Naive thymus-derived CD8-positive, alpha-beta T cell (primary cell): ENCODE results near the gene RELN. TPM values are rescaled to one million over a fixed set of nuclear protein-coding genes. Genes with fewer than 3 reads are reported as not detected.
"Not testable (repeated sequence)": the region's sequence is repeated elsewhere in the genome, so short reads cannot be mapped to it uniquely, and the experiment has no call there.

ENCODE experiments used
- ATAC-seq, 2 donors: fragments of 150-1000 bp; cut with Tn5 transposase in 1 of 2; sonication (Bioruptor Pico), chemical (Tn5 transposase) in 1 of 2; 1 replicate in 1 of 2; 2 replicates in 1 of 2; pipeline ENCODE4 v1.10.0; 2021; ENCODE audit warnings: mild to moderate bottlenecking in 2 of 2, moderate library complexity in 2 of 2
- POLR2A ChIA-PET: fragments of 350-600 bp; sonication (Branson Sonifier 250); formaldehyde crosslinking; loops from one replicate; lab custom pipeline; 2021; ENCODE audit warnings: antibody characterized with exemption; lab: Charles Lee
- DNase-seq, 10 donors: peaks; one replicate each; pipeline versions ENCODE4 v3.0.0 to v3.0.0-alpha.2; 2020 to 2022
- H3K27ac Mint-ChIP-seq, 10 donors: one replicate each; pipeline ENCODE4 v1.8.0; 2020 to 2022; ENCODE audit warnings: mild to moderate bottlenecking in 10 of 10, mixed read lengths in 10 of 10, moderate library complexity in 4 of 10, inconsistent platforms in 1 of 10
- H3K27me3 Mint-ChIP-seq, 5 donors: one replicate each; pipeline ENCODE4 v1.8.0; 2021 to 2022; ENCODE audit warnings: mixed read lengths in 5 of 5
- H3K36me3 Mint-ChIP-seq, 3 donors: one replicate each; pipeline ENCODE4 v1.8.0; 2020 to 2022; ENCODE audit warnings: mixed read lengths in 3 of 3, mild to moderate bottlenecking in 2 of 3, inconsistent platforms in 1 of 3
- H3K4me1 Mint-ChIP-seq, 4 donors: one replicate each; pipeline ENCODE4 v1.8.0; 2021 to 2022; ENCODE audit warnings: mixed read lengths in 4 of 4
- H3K4me3 Mint-ChIP-seq, 10 donors: one replicate each; pipeline ENCODE4 v1.8.0; 2020 to 2022; ENCODE audit warnings: mild to moderate bottlenecking in 10 of 10, mixed read lengths in 10 of 10, moderate library complexity in 6 of 10, inconsistent platforms in 1 of 10
- H3K9me3 Mint-ChIP-seq, 9 donors: one replicate each; pipeline ENCODE4 v1.8.0; 2020 to 2022; ENCODE audit warnings: mixed read lengths in 9 of 9, mild to moderate bottlenecking in 3 of 9, inconsistent platforms in 1 of 9, moderate library complexity in 1 of 9
- polyA plus RNA-seq, 3 donors: library from polyadenylated mRNA; unstranded; fragments of 300-500 nt; fragmentation: Illumina TruSeq; gene quantifications; one replicate each; pipeline ENCODE4 v1.2.3, GENCODE V29; 2021
- total RNA-seq, 8 experiments: library from RNA in 2 of 8; stranded (reverse) in 2 of 8; gene quantifications; one replicate each; pipeline ENCODE4 v1.2.3 and lab custom pipeline; 2021 to 2026

RELN gene
- total and polyA plus RNA-seq, 5 experiments from 2014 or later, result not detected

- ATAC-seq, result no peak
- H3K4me1 Mint-ChIP-seq, result no peaks in the 10 kb centered on the region
- H3K4me3 Mint-ChIP-seq, result no peak overlapping the region
- no peak for DNase-seq
- no peak overlapping the region for H3K27ac Mint-ChIP-seq
- peaks cover 0 to 9% (median 0%) of the 10 kb centered on the region in 9 donors for H3K9me3 Mint-ChIP-seq
- peaks cover under 1 to 18% (median 4%) of the 10 kb centered on the region in 5 donors for H3K27me3 Mint-ChIP-seq
- POLR2A ChIA-PET, result no interaction called here
- H3K36me3 Mint-ChIP-seq, result no peaks in the 10 kb centered on the region
Observed at GRCh38 chr7:103833401-103833800, 156.1 kb downstream of the RELN start.

DNA sequence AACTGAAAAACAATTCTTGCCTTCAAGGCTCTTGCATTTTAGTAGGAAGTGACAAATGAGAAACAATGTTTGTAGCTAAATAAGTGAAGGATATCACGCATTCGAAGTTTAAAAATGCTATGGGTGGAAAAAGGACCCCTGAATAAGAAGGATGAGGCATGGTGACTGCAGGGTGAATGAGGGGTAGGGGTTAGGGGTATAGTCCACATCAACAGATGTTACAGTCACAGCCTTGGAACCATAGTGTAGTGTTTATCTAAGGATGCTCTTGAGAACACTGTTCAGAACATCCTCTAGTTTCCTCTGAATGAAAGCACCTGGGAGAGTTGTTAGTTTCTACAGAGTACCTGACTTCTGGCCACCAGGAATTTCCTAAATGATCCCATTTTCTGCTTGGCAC lies 157.0 kb downstream of the RELN start:
- POLR2A ChIA-PET, result no interaction called here
- Mint-ChIP-seq H3K27ac (no peak overlapping the region), H3K36me3 (no peaks in the 10 kb centered on the region), H3K27me3 (peaks cover 1 to 14% (median 4%) of the 10 kb centered on the region in 5 donors), H3K4me3 (no peak overlapping the region), H3K4me1 (no peaks in the 10 kb centered on the region), H3K9me3 (peaks cover 0 to 9% (median 0%) of the 10 kb centered on the region in 9 donors)
- no peak for DNase-seq
- ATAC-seq, result no peak

GRCh38 chr7:103824251-103824650 lies 165.2 kb downstream of the RELN start:
- ATAC-seq (no peak), DNase-seq (no peak)
- Mint-ChIP-seq H3K27me3 (peaks cover 0 to 6% (median 1%) of the 10 kb centered on the region in 5 donors), H3K9me3 (peaks cover 0 to 16% (median 2%) of the 10 kb centered on the region in 9 donors), H3K4me1 (no peaks in the 10 kb centered on the region), H3K27ac (no peak overlapping the region), H3K36me3 (no peaks in the 10 kb centered on the region), H3K4me3 (no peak overlapping the region)
- POLR2A ChIA-PET, result interaction anchor here (0.5 kb wide), 1 partner anchor 487 kb away, joined by 3 read pairs; no protein-coding TSS in a partner anchor

DNA sequence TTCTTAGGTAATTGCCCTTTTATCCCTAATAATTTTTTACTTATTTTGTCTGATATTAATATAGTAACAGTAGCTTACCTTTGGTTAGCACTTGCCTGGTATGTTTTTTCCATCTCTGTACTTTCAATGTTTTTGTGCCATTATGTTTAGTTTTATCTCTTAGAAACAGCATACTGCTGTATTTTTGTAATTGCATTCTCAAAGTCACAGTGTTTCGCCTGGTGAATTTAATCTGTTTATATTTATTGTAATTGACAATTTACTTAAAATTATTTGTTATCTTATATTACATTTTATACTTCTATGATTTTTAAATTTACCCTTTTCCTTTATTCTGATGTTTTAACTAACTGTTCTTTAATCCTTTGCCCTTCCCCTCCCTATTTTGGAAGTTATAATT lies 166.4 kb downstream of the RELN start:
- H3K27ac Mint-ChIP-seq, result no peak overlapping the region
- no peaks in the 10 kb centered on the region for H3K4me1 Mint-ChIP-seq
- peaks cover 0 to 16% (median 2%) of the 10 kb centered on the region in 9 donors for H3K9me3 Mint-ChIP-seq
- POLR2A ChIA-PET, result no interaction called here
- no peak for ATAC-seq
- H3K27me3 Mint-ChIP-seq, result peaks cover 0 to 1% (median 0%) of the 10 kb centered on the region in 5 donors
- DNase-seq, result no peak
- no peak overlapping the region for H3K4me3 Mint-ChIP-seq
- H3K36me3 Mint-ChIP-seq, result no peaks in the 10 kb centered on the region

- no peak for DNase-seq
Observed at GRCh38 chr7:103821092-103821491, 168.4 kb downstream of the RELN start.

GRCh38 chr7:103815972-103816371 lies 173.5 kb downstream of the RELN start:
- DNase-seq, H3K36me3 Mint-ChIP-seq, POLR2A ChIA-PET, H3K9me3 Mint-ChIP-seq, H3K4me3 Mint-ChIP-seq, ATAC-seq: not testable (repeated sequence)
- peaks cover 0 to 11% (median 4%) of the 10 kb centered on the region in 5 donors for H3K27me3 Mint-ChIP-seq
- peaks cover 2 to 21% (median 13%) of the 10 kb centered on the region in 4 donors for H3K4me1 Mint-ChIP-seq
- peak overlapping the region in 1 of 10 donors; percentile 63 for H3K27ac Mint-ChIP-seq

More at GRCh38 chr7:103821092-103821491, 168.4 kb downstream of the RELN start:
- Mint-ChIP-seq H3K27ac (no peak overlapping the region), H3K9me3 (peaks cover 0 to 16% (median 2%) of the 10 kb centered on the region in 9 donors), H3K36me3 (no peaks in the 10 kb centered on the region), H3K4me3 (no peak overlapping the region), H3K4me1 (no peaks in the 10 kb centered on the region), H3K27me3 (peaks cover 0 to 11% (median 3%) of the 10 kb centered on the region in 5 donors)
- ATAC-seq, result no peak
- POLR2A ChIA-PET, result no interaction called here

DNA sequence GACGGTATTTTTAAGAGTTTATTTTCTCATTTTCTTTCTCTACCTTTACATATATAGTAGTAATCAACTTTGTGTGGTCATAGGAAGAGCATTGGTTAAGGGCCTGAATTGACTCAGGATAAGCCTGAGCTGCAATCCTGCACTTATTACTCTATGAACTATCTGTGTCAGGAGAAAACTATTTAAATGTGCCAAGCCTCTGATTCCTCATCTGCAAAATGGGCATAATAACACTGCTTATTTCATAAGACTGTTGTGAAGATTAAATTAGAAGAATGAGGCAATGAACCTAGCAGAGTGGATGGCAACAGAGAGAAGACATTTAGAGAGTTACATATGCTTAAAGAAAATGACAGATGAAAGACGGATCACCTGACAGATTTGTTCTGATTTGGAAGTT lies 175.5 kb downstream of the RELN start:
- Mint-ChIP-seq H3K36me3 (no peaks in the 10 kb centered on the region), H3K27ac (no peak overlapping the region), H3K4me1 (peaks cover 2 to 32% (median 21%) of the 10 kb centered on the region in 4 donors), H3K4me3 (no peak overlapping the region), H3K9me3 (no peaks in the 10 kb centered on the region), H3K27me3 (peaks cover 0 to 11% (median 4%) of the 10 kb centered on the region in 5 donors)
- DNase-seq, result no peak
- no peak for ATAC-seq
- POLR2A ChIA-PET, result no interaction called here

- peak in 2 of 10 donors; percentile 16 to 32 for DNase-seq
- Mint-ChIP-seq H3K27ac (peak overlapping the region in 6 of 10 donors; percentile 4 to 74 (median 42)), H3K9me3 (peaks cover 0 to 1% (median 0%) of the 10 kb centered on the region in 9 donors), H3K4me3 (peak overlapping the region; percentile 30 to 68 (median 58)), H3K4me1 (peaks cover 2 to 33% (median 21%) of the 10 kb centered on the region in 4 donors), H3K36me3 (no peaks in the 10 kb centered on the region), H3K27me3 (peaks cover 0 to 6% (median 2%) of the 10 kb centered on the region in 5 donors)
- ATAC-seq, result peak in 1 of 2 donors; percentile 55
- POLR2A ChIA-PET, result no interaction called here
Observed at GRCh38 chr7:103811997-103812396, 177.5 kb downstream of the RELN start.

DNA sequence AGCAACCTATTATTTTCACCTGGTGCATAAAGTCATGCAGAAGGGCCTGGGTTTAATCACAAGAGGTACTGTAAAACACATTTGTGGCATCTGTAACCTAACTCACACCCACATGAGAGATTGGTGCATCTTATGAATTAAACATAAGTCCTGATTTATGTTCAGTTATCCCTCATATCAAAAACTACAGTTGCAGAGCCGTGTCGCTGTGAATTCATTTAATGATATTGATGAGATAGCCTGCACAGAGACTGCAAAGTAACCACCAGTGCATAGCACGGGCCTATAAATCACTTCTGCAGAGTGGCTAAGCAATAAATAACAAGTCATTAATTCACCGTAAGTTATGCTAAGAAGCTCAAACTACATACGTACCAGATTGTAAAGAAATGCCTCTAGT lies 178.2 kb downstream of the RELN start:
- no peaks in the 10 kb centered on the region for H3K36me3 Mint-ChIP-seq
- peaks cover 0 to 4% (median 0%) of the 10 kb centered on the region in 9 donors for H3K9me3 Mint-ChIP-seq
- peak overlapping the region in 3 of 10 donors; percentile 59 to 65 (median 59) for H3K4me3 Mint-ChIP-seq
- no peak for DNase-seq
- H3K4me1 Mint-ChIP-seq, result peaks cover 2 to 33% (median 21%) of the 10 kb centered on the region in 4 donors
- ATAC-seq, result no peak
- H3K27me3 Mint-ChIP-seq, result peaks cover 0 to 1% (median 0%) of the 10 kb centered on the region in 5 donors
- POLR2A ChIA-PET, result no interaction called here
- H3K27ac Mint-ChIP-seq, result peak overlapping the region in 2 of 10 donors; percentile 67 to 74

DNA sequence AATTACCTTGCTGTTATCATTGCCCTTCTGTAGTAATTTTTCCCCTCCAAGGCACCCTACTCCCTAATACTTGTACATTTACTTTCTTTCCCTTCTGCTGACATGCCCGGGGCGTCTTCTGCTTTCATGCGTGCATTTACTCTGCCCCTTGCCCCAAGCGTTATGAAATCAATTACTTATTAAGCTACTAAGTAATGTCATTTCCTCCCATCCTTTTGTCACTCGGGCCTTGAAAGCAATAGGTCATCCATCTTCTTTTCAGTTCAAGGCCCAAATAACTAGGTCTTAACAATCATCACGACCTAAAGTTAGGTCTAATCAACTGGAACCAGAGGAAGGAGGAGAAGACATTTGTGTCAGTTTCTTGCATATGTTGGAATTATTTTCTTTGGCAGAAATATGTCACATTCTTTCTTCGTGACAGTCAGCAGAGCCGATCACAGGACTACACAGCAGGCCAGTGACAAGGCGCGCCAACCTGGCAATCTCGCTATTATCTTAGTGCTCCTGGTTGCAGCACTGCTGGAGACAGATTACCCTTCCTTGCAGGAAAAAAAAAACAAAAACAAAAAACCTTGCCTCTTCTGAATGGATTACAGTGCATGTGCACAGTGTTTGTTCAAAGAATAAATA lies 179.2 kb downstream of the RELN start:
- POLR2A ChIA-PET, result no interaction called here

GRCh38 chr7:103809229-103809994 lies 180.0 kb downstream of the RELN start:
- H3K27ac Mint-ChIP-seq, result peak overlapping the region in 1 of 10 donors; percentile 3
- peaks cover 2 to 33% (median 21%) of the 10 kb centered on the region in 4 donors for H3K4me1 Mint-ChIP-seq

More for the DNA sequence above, 179.2 kb downstream of the RELN start:
- Mint-ChIP-seq H3K4me1 (peaks cover 2 to 33% (median 21%) of the 10 kb centered on the region in 4 donors), H3K27ac (peak overlapping the region in 1 of 10 donors; percentile 63), H3K36me3 (no peaks in the 10 kb centered on the region), H3K27me3 (peaks cover 0 to 1% (median 0%) of the 10 kb centered on the region in 5 donors), H3K4me3 (no peak overlapping the region), H3K9me3 (peaks cover 0 to 4% (median 0%) of the 10 kb centered on the region in 9 donors)
- no peak for ATAC-seq
- DNase-seq, result no peak

GRCh38 chr7:103805346-103805745 lies 184.1 kb downstream of the RELN start:
- Mint-ChIP-seq H3K4me1 (peaks cover 0 to 13% (median 6%) of the 10 kb centered on the region in 4 donors), H3K27ac (no peak overlapping the region), H3K27me3 (peaks cover 0 to 2% (median 0%) of the 10 kb centered on the region in 5 donors), H3K4me3 (no peak overlapping the region), H3K9me3 (peaks cover 0 to 4% (median 0%) of the 10 kb centered on the region in 9 donors), H3K36me3 (no peaks in the 10 kb centered on the region)
- ATAC-seq (no peak), DNase-seq (no peak)
- POLR2A ChIA-PET, result no interaction called here

More at GRCh38 chr7:103809229-103809994, 180.0 kb downstream of the RELN start:
- no peaks in the 10 kb centered on the region for H3K36me3 Mint-ChIP-seq
- POLR2A ChIA-PET, result no interaction called here
- DNase-seq (no peak), ATAC-seq (no peak)
- no peak overlapping the region for H3K4me3 Mint-ChIP-seq
- peaks cover 0 to 4% (median 0%) of the 10 kb centered on the region in 9 donors for H3K9me3 Mint-ChIP-seq
- H3K27me3 Mint-ChIP-seq, result peaks cover 0 to 1% (median 0%) of the 10 kb centered on the region in 5 donors
